ENCODE results near the gene CREM.

DNA sequence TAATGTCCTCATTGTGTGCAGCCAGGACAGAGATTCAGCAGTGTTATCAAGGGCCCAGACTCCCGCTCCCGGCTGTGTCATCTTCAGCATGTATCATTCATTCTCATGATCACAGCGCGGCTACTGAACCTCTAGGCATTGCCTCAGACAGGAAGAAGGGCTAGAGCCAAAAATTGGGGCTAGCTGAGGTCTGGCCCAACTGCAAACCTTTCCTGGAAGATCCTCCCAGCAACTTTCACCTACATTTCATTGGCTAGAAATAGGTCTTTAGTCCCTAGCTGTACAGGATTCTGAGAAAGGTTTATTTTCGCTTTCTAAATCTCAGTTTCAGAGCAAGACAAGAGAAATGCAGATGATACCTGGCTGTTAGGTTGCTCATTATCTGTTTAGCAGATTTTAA, 81.9 kb downstream of the CREM start:
- TF ChIP-seq, protein P1, sequence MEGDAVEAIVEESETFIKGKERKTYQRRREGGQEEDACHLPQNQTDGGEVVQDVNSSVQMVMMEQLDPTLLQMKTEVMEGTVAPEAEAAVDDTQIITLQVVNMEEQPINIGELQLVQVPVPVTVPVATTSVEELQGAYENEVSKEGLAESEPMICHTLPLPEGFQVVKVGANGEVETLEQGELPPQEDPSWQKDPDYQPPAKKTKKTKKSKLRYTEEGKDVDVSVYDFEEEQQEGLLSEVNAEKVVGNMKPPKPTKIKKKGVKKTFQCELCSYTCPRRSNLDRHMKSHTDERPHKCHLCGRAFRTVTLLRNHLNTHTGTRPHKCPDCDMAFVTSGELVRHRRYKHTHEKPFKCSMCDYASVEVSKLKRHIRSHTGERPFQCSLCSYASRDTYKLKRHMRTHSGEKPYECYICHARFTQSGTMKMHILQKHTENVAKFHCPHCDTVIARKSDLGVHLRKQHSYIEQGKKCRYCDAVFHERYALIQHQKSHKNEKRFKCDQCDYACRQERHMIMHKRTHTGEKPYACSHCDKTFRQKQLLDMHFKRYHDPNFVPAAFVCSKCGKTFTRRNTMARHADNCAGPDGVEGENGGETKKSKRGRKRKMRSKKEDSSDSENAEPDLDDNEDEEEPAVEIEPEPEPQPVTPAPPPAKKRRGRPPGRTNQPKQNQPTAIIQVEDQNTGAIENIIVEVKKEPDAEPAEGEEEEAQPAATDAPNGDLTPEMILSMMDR (conservative IDR thresholded peaks at IDR 0.05 in 1 of 2, IDR thresholded peaks at IDR 0.05 in 1 of 2; ENCODE audit: extremely low read depth in 1 of 2, insufficient read depth in 1 of 2, low read depth in 1 of 2, low read length in 2 of 2) = no peak
- TF ChIP-seq EZH2 (IDR thresholded peaks at IDR 0.05; ENCODE audit: borderline replicate concordance, low read length) = no peak
